HCT116 (cell line): ENCODE measurements around the gene RTN1. TPM values are rescaled to one million over a fixed set of nuclear protein-coding genes. Genes with fewer than 3 reads are reported as not detected.

ENCODE experiments used
- ATAC-seq: fragments of 200-7000 bp; cut with Tn5 transposase; 2 replicates; pipeline ENCODE4 v1.9.1; 2020; ENCODE audit warnings: mild to moderate bottlenecking, moderate library complexity
- BruUV-seq: library from RNA; stranded (reverse); fragments of 400-500 nt; replicated peaks from 2 replicates; lab custom pipeline; 2021; lab: Mats Ljungman, UMichigan
- CTCF ChIA-PET: fragments of 300-600 bp; sonication (Branson Sonifier 250); formaldehyde crosslinking; loops from one replicate; lab custom pipeline; 2021; ENCODE audit warnings: antibody characterized with exemption; lab: Charles Lee
- POLR2A ChIA-PET: fragments of 300-600, 350-600 bp; sonication (Branson Sonifier 250); formaldehyde crosslinking; loops from one replicate; lab custom pipeline; 2021; ENCODE audit warnings: antibody characterized with exemption; lab: Charles Lee
- RAD21 ChIA-PET, 2 experiments: fragments of 300-600 bp; sonication (Branson Sonifier 250); formaldehyde crosslinking; loops; one replicate each; lab custom pipeline; 2023; ENCODE audit warnings: low total read pairs in 2 of 2; ENCODE audit not compliant: uncharacterized antibody in 2 of 2, unreplicated experiment in 2 of 2, low non-redundant PET in 1 of 2; lab: Charles Lee
- DNase-seq: peaks from one replicate; pipeline ENCODE4 v3.0.0-alpha.2; 2010; ENCODE audit warnings: low read depth, low spot score
- H2AFZ ChIP-seq: fragments of 200-600 bp; shearing (Covaris generic), sonication (generic); 2 replicates; pipeline ENCODE4 v1.6.1; 2017; ENCODE audit warnings: low read depth, mixed run types, mixed read lengths, antibody characterized with exemption, low read length; ENCODE audit not compliant: poor library complexity, severe bottlenecking
- H3K27ac ChIP-seq: 2 replicates; pipeline ENCODE4 v1.5.1; 2012; ENCODE audit warnings: low read depth, low read length
- H3K27me3 ChIP-seq: fragments of 200-600 bp; sonication (generic); 2 replicates; pipeline ENCODE4 v1.6.1; 2016; ENCODE audit warnings: mixed run types, low read length, mixed read lengths; ENCODE audit not compliant: insufficient read depth
- H3K36me3 ChIP-seq, 2 experiments: fragments of 200-500 bp in 1 of 2; fragments of 200-600 bp in 1 of 2; sonication (Bioruptor generic) in 1 of 2; sonication (generic) in 1 of 2; 2 replicates each; pipeline versions ENCODE4 v1.5.1 to v1.6.1; 2014 to 2016; ENCODE audit warnings: low read length in 2 of 2, inconsistent platforms in 1 of 2, mixed read lengths in 1 of 2, mixed run types in 1 of 2; ENCODE audit not compliant: insufficient read depth in 2 of 2, control insufficient read depth in 1 of 2
- H3K4me1 ChIP-seq, 2 experiments: fragments of 200-600 bp in 1 of 2; sonication (generic) in 1 of 2; 2 replicates each; pipeline versions ENCODE4 v1.5.1 to v1.6.1; 2012 to 2017; ENCODE audit warnings: low read length in 2 of 2, inconsistent platforms in 1 of 2, mild to moderate bottlenecking in 1 of 2, mixed read lengths in 1 of 2, mixed run types in 1 of 2, moderate library complexity in 1 of 2; ENCODE audit not compliant: insufficient read depth in 2 of 2, control insufficient read depth in 1 of 2
- H3K4me2 ChIP-seq: fragments of 200-600 bp; sonication (generic); 2 replicates; pipeline ENCODE4 v1.6.1; 2017; ENCODE audit warnings: mixed run types, low read length, mixed read lengths
- H3K4me3 ChIP-seq, 2 experiments: fragments of 200-600 bp in 1 of 2; sonication (generic) in 1 of 2; replicated peaks in 1 of 2; 2 replicates each; pipeline ENCODE4 v1.5.1; 2011 to 2016; ENCODE audit warnings: low read length in 2 of 2, control low read depth in 1 of 2, low read depth in 1 of 2, mild to moderate bottlenecking in 1 of 2, mixed read lengths in 1 of 2, mixed run types in 1 of 2
- H3K79me2 ChIP-seq: fragments of 200-600 bp; sonication (generic); 2 replicates; pipeline ENCODE4 v1.6.1; 2017; ENCODE audit warnings: mild to moderate bottlenecking, mixed run types, low read length, moderate library complexity, mixed read lengths; ENCODE audit not compliant: insufficient read depth
- H3K9ac ChIP-seq: fragments of 200-600 bp; sonication (generic); 2 replicates; pipeline ENCODE4 v1.6.1; 2016; ENCODE audit warnings: low read length, mixed read lengths
- H3K9me2 ChIP-seq: fragments of 200-600 bp; sonication (generic), shearing (Covaris generic); 2 replicates; pipeline ENCODE4 v1.6.1; 2017; ENCODE audit warnings: mixed run types, mild to moderate bottlenecking, moderate library complexity; ENCODE audit not compliant: insufficient read depth
- H3K9me3 ChIP-seq, 2 experiments: fragments of 200-500 bp in 1 of 2; fragments of 200-600 bp in 1 of 2; sonication (Bioruptor generic) in 1 of 2; sonication (generic) in 1 of 2; 2 replicates each; pipeline ENCODE4 v1.6.1; 2014 to 2017; ENCODE audit warnings: low read length in 2 of 2, mixed read lengths in 2 of 2, inconsistent platforms in 1 of 2, low read depth in 1 of 2, mild to moderate bottlenecking in 1 of 2, mixed run types in 1 of 2, moderate library complexity in 1 of 2; ENCODE audit not compliant: control insufficient read depth in 1 of 2, insufficient read depth in 1 of 2
- H4K20me1 ChIP-seq: fragments of 200-600 bp; sonication (generic), shearing (Covaris generic); 2 replicates; pipeline ENCODE4 v1.6.1; 2017; ENCODE audit warnings: mixed run types, mild to moderate bottlenecking, moderate library complexity; ENCODE audit not compliant: insufficient read depth
- ATF3 ChIP-seq: IDR thresholded peaks from 2 replicates; pipeline ENCODE4 v1.6.1; 2012
- CEBPB ChIP-seq: IDR thresholded peaks from 2 replicates; pipeline ENCODE4 v1.6.1; 2012; ENCODE audit warnings: low read depth
- CTCF ChIP-seq, 3 experiments: fragments of 200-600 bp in 1 of 3; sonication (generic) in 1 of 3; IDR thresholded peaks in 2 of 3; conservative IDR thresholded peaks in 1 of 3; 2 replicates each; pipeline ENCODE4 v1.5.1; 2012 to 2017; ENCODE audit warnings: low read depth in 2 of 3, low read length in 2 of 3, antibody characterized with exemption in 1 of 3, borderline replicate concordance in 1 of 3, control low read depth in 1 of 3, mild to moderate bottlenecking in 1 of 3, mixed read lengths in 1 of 3, mixed run types in 1 of 3, moderate library complexity in 1 of 3; ENCODE audit not compliant: insufficient read depth in 1 of 3
- EGR1 ChIP-seq: IDR thresholded peaks from 2 replicates; pipeline ENCODE4 v1.6.1; 2012; ENCODE audit warnings: low read depth
- EZH2 ChIP-seq: fragments of 200-600 bp; sonication (generic); IDR thresholded peaks from 2 replicates; pipeline ENCODE4 v1.6.1; 2017; ENCODE audit warnings: antibody characterized with exemption, mixed run types
- POLR2A ChIP-seq: IDR thresholded peaks from 2 replicates; pipeline ENCODE4 v1.7.0; 2011; ENCODE audit warnings: borderline replicate concordance; ENCODE audit not compliant: insufficient read depth, insufficient read length; ENCODE audit errors: extremely low read depth
- POLR2AphosphoS5 ChIP-seq: IDR thresholded peaks from 2 replicates; pipeline ENCODE4 v1.6.1; 2011; ENCODE audit warnings: mild to moderate bottlenecking, low read depth, low read length, moderate library complexity
- RAD21 ChIP-seq: IDR thresholded peaks from 2 replicates; pipeline ENCODE4 v1.6.1; 2012; ENCODE audit warnings: low read depth, mild to moderate bottlenecking
- REST ChIP-seq: IDR thresholded peaks from 2 replicates; pipeline ENCODE4 v1.6.1; 2012; ENCODE audit warnings: low read depth
- SIN3A ChIP-seq: IDR thresholded peaks from 2 replicates; pipeline ENCODE4 v1.6.1; 2012; ENCODE audit warnings: low read depth
- SP1 ChIP-seq: IDR thresholded peaks from 2 replicates; pipeline ENCODE4 v1.6.1; 2012; ENCODE audit warnings: low read depth
- TCF7L2 ChIP-seq: IDR thresholded peaks from 2 replicates; pipeline ENCODE4 v1.7.0; 2011; ENCODE audit warnings: borderline replicate concordance, inconsistent platforms; ENCODE audit not compliant: insufficient read depth, insufficient read length; ENCODE audit errors: extremely low read depth
- intact Hi-C: fragments of 100-400 bp; cut with micrococcal nuclease; formaldehyde crosslinking; loops from 2 replicates; pipeline ENCODE4 v1.10.0; 2022
- total RNA-seq: library from RNA; stranded (reverse); gene quantifications from one replicate; pipeline ENCODE4 v1.2.1, GENCODE V29; 2021; ENCODE audit not compliant: unreplicated experiment

The RTN1 gene
- total RNA-seq, 1 experiment from 2014 or later: 0.57 TPM

- Histone ChIP-seq H3K79me2 (no peaks in the 10 kb centered on the region), H3K9me3 (no peaks in the 10 kb centered on the region), H3K4me2 (no peak overlapping the region), H3K36me3 (no peaks in the 10 kb centered on the region), H2AFZ (no peak overlapping the region), H3K27me3 (no peaks in the 10 kb centered on the region), H3K27ac (no peak overlapping the region), H3K4me3 (no peak overlapping the region), H3K4me1 (peaks cover 0 to 7% of the 10 kb centered on the region in 2 experiments; a peak in 1 of 4 replicates), H4K20me1 (no peaks in the 10 kb centered on the region), H3K9ac (no peak overlapping the region), H3K9me2 (no peaks in the 10 kb centered on the region)
- no peak for TF ChIP-seq EZH2
- TF ChIP-seq TCF7L2: no peak
- no peak for TF ChIP-seq POLR2A
- ChIA-PET POLR2A (no interaction called here), CTCF (no interaction called here), RAD21 (no interaction called here)
- DNase-seq (no peak), ATAC-seq (no peak)
- BruUV-seq: no TSS peak
- intact Hi-C loops: no loop called here
Measured at GRCh38 chr14:59580911-59581310, 289.7 kb downstream of the RTN1 start.

- Histone ChIP-seq H3K27ac (no peak within 1 kb of the TSS; the same call in 1 of the 2 replicates), H2AFZ (peak within 1 kb of the TSS; percentile 96), H3K4me1 (peaks cover 0 to 7% of the 10 kb centered on the region in 2 experiments; a peak in 1 of 4 replicates), H3K9me3 (no peaks in the 10 kb centered on the region), H3K27me3 (no peaks in the 10 kb centered on the region), H3K9ac (peak within 1 kb of the TSS; percentile 23; the same call in 1 of the 2 replicates), H3K4me3 (peak within 1 kb of the TSS; percentile 43 to 52), H3K79me2 (no peaks in the 10 kb centered on the region), H3K9me2 (no peaks in the 10 kb centered on the region), H3K36me3 (no peaks in the 10 kb centered on the region), H3K4me2 (peak within 1 kb of the TSS; percentile 78), H4K20me1 (no peaks in the 10 kb centered on the region)
- ChIA-PET RAD21 (interaction anchor here (0.6 to 1.2 kb wide), 4 partner anchors 69 to 97 kb away, joined by 3 to 6 read pairs (median 3); partner anchors contain the start of gene L3HYPDH (in 1 of the 2)), POLR2A (no interaction called here), CTCF (interaction anchor here (0.5 to 3.6 kb wide), 23 partner anchors 10 to 986 kb away, joined by 3 to 27 read pairs (median 4); partner anchors contain the start of genes JKAMP and L3HYPDH)
- intact Hi-C loops: loop anchor here (1.0 to 5.0 kb wide), 4 partner anchors 69 to 606 kb away; no protein-coding TSS in a partner anchor
- DNase-seq: peak; percentile 60
- peak; percentile 99 for ATAC-seq
- BruUV-seq: no TSS peak
- TF ChIP-seq ATF3 (no peak), CTCF (IDR thresholded peaks at IDR 0.05 in 2 of 3, conservative IDR thresholded peaks at IDR 0.05 in 1 of 3; ENCODE audit: borderline replicate concordance in 1 of 3, insufficient read depth in 1 of 3, low read depth in 2 of 3, low read length in 2 of 3) (peak; percentile 84 to 87 (median 86)), SP1 (no peak), SIN3A (no peak), RAD21 (peak; percentile 81), EGR1 (no peak), EZH2 (no peak), REST (no peak), POLR2AphosphoS5 (no peak), CEBPB (no peak)
Measured at GRCh38 chr14:59576332-59577294, 294.0 kb downstream of the RTN1 start, which contains the start of gene CCDC175. Gene CCDC175 (minus strand): TSS chr14:59576812. CDS start chr14:59576775, 37 bp downstream.
